Measurements from ENCODE around the gene TMCO4.

DNA sequence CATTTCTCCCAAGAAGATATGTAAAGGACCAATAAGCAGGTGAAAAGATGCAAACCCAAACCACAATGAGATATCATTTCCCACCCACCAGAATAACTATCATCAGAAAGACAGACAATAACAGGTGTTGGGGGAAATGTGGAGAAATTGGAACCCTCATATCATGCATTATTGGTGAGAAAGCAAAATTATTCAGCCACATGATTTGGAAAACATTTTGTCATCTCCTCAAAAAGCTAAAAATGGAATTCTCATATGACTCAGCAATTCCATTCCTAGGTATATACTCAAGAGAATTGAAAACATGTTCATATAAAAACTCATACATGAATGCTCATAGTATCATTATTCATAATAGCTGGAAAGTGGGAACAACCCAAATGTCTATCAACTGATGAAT is 40.5 kb upstream of the TMCO4 start:
- TF ChIP-seq POLR2A (IDR thresholded peaks at IDR 0.05; ENCODE audit: low read length) (no peak), GATA1 (IDR thresholded peaks at IDR 0.05; ENCODE audit: low read depth, low read length) (no peak)

All from erythroblast (primary cell).